Measurements from ENCODE around the gene VTI1A. TPM values are rescaled to one million over a fixed set of nuclear protein-coding genes. Genes with fewer than 3 reads are reported as not detected.

The VTI1A gene
- total and polyA plus RNA-seq, 2 of the 4 experiments (the other 2 are of a cell fraction), result 9.7 to 24.9 TPM

GRCh38 chr10:112706577-112706976 is 259.6 kb downstream of the VTI1A start:
- POLR2A ChIA-PET (ENCODE audit: unreplicated experiment), result no interaction called here
- no TSS peak for BruUV-seq (replicated peaks)
- H2BK15ac ChIP-seq (ENCODE audit: low read depth, low read length), result no peak overlapping the region
- no peaks in the 10 kb centered on the region for H3K36me3 ChIP-seq (ENCODE audit: control insufficient read depth, insufficient read depth, low read length)
- TF ChIP-seq CEBPB (IDR thresholded peaks at IDR 0.05; ENCODE audit: low read depth, low read length) (no peak), RCOR1 (IDR thresholded peaks at IDR 0.05; ENCODE audit: insufficient replicate concordance, low read length) (no peak), CHD1 (IDR thresholded peaks at IDR 0.05; ENCODE audit: low read depth, low read length) (no peak), MAZ (IDR thresholded peaks at IDR 0.05; ENCODE audit: borderline replicate concordance, low read depth, low read length) (no peak), NFE2L2 (IDR thresholded peaks at IDR 0.05; ENCODE audit: low read depth, low read length) (no peak), MXI1 (IDR thresholded peaks at IDR 0.05; ENCODE audit: borderline replicate concordance, low read depth, low read length) (no peak), SMC3 (IDR thresholded peaks at IDR 0.05; ENCODE audit: low read depth, low read length) (no peak), RAD21 (IDR thresholded peaks at IDR 0.05; ENCODE audit: low read length) (no peak), RFX5 (IDR thresholded peaks at IDR 0.05; ENCODE audit: low read depth, low read length) (no peak), FOS (IDR thresholded peaks at IDR 0.05; ENCODE audit: low read depth, low read length) (no peak)
- no peak overlapping the region for H3K4ac ChIP-seq (ENCODE audit: low read depth, low read length)
- dilution Hi-C loops (cut with HindIII; ENCODE audit: low sequenced_read_pairs, unreplicated experiment) (no loop called here), in situ Hi-C loops (cut with MboI; ENCODE audit: low sequenced_read_pairs) (loop anchor here (25.0 kb wide), 1 partner anchor 681 kb away; no protein-coding TSS in a partner anchor), intact Hi-C loops (cut with micrococcal nuclease) (no loop called here)
- H3K79me1 ChIP-seq (ENCODE audit: low read depth in 1 of 2, low read length in 2 of 2), result no peaks in the 10 kb centered on the region
- no peak overlapping the region for H3K18ac ChIP-seq (ENCODE audit: low read depth, low read length)
- H2AK9ac ChIP-seq (replicated peaks; ENCODE audit: low read depth, low read length, poor library complexity), result no peak overlapping the region
- H2BK120ac ChIP-seq (ENCODE audit: low read depth, low read length), result no peak overlapping the region
- H4K5ac ChIP-seq (ENCODE audit: low read depth, low read length), result no peak overlapping the region
- H2AFZ ChIP-seq (replicated peaks; ENCODE audit: low read length, poor library complexity), result no peak overlapping the region
- no peak overlapping the region for H2AK5ac ChIP-seq (ENCODE audit: low read depth, low read length)
- H2BK20ac ChIP-seq (ENCODE audit: low read depth, low read length), result no peak overlapping the region
- no peak overlapping the region for H4K91ac ChIP-seq (ENCODE audit: insufficient read depth, low read depth, low read length)
- H3K9me1 ChIP-seq (ENCODE audit: insufficient read depth, low read length), result no peaks in the 10 kb centered on the region
- ATAC-seq (ENCODE audit: low read depth) (no peak), DNase-seq (no peak)
- H3K4me2 ChIP-seq (ENCODE audit: low read depth, low read length), result no peak overlapping the region
- H3K9ac ChIP-seq (ENCODE audit: low read depth, low read length), result no peak overlapping the region
- no peak overlapping the region for H4K8ac ChIP-seq (ENCODE audit: low read depth in 2 of 2, low read length in 2 of 2)
- H3K23ac ChIP-seq (ENCODE audit: low read depth, low read length), result no peak overlapping the region
- no peak overlapping the region for H3K14ac ChIP-seq (replicated peaks; ENCODE audit: low read depth, low read length)
- no peak overlapping the region for H3K56ac ChIP-seq (ENCODE audit: extremely low read depth, insufficient read depth, low read length)
- no peaks in the 10 kb centered on the region for H4K20me1 ChIP-seq (ENCODE audit: insufficient read depth, low read length)
- no peak overlapping the region for H3K27ac ChIP-seq (ENCODE audit: insufficient read depth, low read length)
- H3K4me1 ChIP-seq (ENCODE audit: control insufficient read depth, insufficient read depth, low read length), result peaks cover 2% of the 10 kb centered on the region; the same call in 1 of the 2 replicates
- WGBS, 2 experiments (ENCODE audit: extremely low coverage in 2 of 2, insufficient read length in 1 of 2), result 85% methylated on average over 4 of the region's 6 CpGs; no CpG with 5 or more reads in 1 of the 2 experiments
- no peak overlapping the region for H3K4me3 ChIP-seq (ENCODE audit: insufficient read depth, low read depth, low read length)
- CTCF ChIA-PET, result interaction anchor here (0.6 to 1.0 kb wide), 2 partner anchors 11 to 171 kb away, joined by 3 to 4 read pairs; no protein-coding TSS in a partner anchor
- no peak overlapping the region for H2BK5ac ChIP-seq (ENCODE audit: low read depth, low read length, poor library complexity, severe bottlenecking)
- no peaks in the 10 kb centered on the region for H3K27me3 ChIP-seq (ENCODE audit: control insufficient read depth, insufficient read depth, low read length)
- H3K9me3 ChIP-seq (ENCODE audit: control insufficient read depth, insufficient read depth, low read length), result no peaks in the 10 kb centered on the region

Data from IMR-90 (cell line).